GM12875 (cell line): ENCODE measurements around the gene MAML3.

Experiments
- H3K4me3 ChIP-seq: one replicate; pipeline ENCODE4 v1.5.1; 2011; ENCODE audit warnings: low read depth, low read length, control low read depth
- CTCF ChIP-seq: IDR thresholded peaks from 2 replicates; pipeline ENCODE4 v1.5.1; 2011; ENCODE audit warnings: low read depth, mild to moderate bottlenecking, control low read depth, inconsistent platforms, low read length, moderate library complexity, borderline replicate concordance; ENCODE audit not compliant: insufficient read depth

MAML3 gene

GRCh38 chr4:140138428-140138827 lies 15.6 kb downstream of the MAML3 start:
- H3K4me3 ChIP-seq = no peak overlapping the region
- no peak for TF ChIP-seq CTCF

- TF ChIP-seq CTCF = no peak
Observed at GRCh38 chr4:140137671-140138070, 16.3 kb downstream of the MAML3 start.

GRCh38 chr4:140136509-140136908 lies 17.5 kb downstream of the MAML3 start:
- no peak for TF ChIP-seq CTCF
- no peak overlapping the region for H3K4me3 ChIP-seq

More at GRCh38 chr4:140137671-140138070, 16.3 kb downstream of the MAML3 start:
- H3K4me3 ChIP-seq = no peak overlapping the region

GRCh38 chr4:140135529-140136088 lies 18.4 kb downstream of the MAML3 start:
- TF ChIP-seq CTCF = no peak
- no peak overlapping the region for H3K4me3 ChIP-seq

GRCh38 chr4:140134746-140135425 lies 19.1 kb downstream of the MAML3 start:
- no peak for TF ChIP-seq CTCF
- H3K4me3 ChIP-seq = no peak overlapping the region

- H3K4me3 ChIP-seq = no peak overlapping the region
- TF ChIP-seq CTCF = no peak
Observed at GRCh38 chr4:140133576-140133975, 20.4 kb downstream of the MAML3 start.

- H3K4me3 ChIP-seq = no peak overlapping the region
- no peak for TF ChIP-seq CTCF
Observed at GRCh38 chr4:140131675-140132229, 22.2 kb downstream of the MAML3 start.
